Stimulated activated CD4-positive, alpha-beta T cell treated with anti-CD3 and anti-CD28 coated beads, TNF-alpha, amount 100 ng/mL, for 4 hours (primary cell): ENCODE measurements around the gene EPB42.
"Not testable (repeated sequence)": the region's sequence is repeated elsewhere in the genome, so short reads cannot be mapped to it uniquely, and the experiment has no call there.

Source experiments
- DNase-seq, 3 experiments: peaks; one replicate each; pipeline ENCODE4 v3.0.0-alpha.2; 2020; ENCODE audit warnings: low read depth in 3 of 3

The EPB42 gene

DNA sequence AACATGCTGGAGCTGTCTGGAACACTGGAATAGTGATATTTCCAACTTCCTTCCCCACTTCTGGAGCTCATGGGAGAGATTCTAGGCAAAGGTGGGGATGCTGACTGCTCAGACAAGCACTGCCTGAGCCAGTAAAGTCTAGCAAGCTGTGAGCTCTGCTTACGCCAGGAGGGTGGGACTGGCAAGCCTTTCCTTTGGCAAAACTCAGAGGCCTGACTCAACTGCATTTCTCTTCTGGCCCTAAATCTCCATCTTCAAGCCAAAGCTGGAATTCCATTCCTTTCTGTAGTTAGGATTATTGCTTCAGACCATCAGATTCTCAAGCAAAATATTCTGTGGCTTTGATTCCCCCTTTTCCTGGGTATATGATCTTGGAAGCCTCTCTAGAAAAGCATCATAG, 20.3 kb upstream of the EPB42 start:
- no peak for DNase-seq

DNA sequence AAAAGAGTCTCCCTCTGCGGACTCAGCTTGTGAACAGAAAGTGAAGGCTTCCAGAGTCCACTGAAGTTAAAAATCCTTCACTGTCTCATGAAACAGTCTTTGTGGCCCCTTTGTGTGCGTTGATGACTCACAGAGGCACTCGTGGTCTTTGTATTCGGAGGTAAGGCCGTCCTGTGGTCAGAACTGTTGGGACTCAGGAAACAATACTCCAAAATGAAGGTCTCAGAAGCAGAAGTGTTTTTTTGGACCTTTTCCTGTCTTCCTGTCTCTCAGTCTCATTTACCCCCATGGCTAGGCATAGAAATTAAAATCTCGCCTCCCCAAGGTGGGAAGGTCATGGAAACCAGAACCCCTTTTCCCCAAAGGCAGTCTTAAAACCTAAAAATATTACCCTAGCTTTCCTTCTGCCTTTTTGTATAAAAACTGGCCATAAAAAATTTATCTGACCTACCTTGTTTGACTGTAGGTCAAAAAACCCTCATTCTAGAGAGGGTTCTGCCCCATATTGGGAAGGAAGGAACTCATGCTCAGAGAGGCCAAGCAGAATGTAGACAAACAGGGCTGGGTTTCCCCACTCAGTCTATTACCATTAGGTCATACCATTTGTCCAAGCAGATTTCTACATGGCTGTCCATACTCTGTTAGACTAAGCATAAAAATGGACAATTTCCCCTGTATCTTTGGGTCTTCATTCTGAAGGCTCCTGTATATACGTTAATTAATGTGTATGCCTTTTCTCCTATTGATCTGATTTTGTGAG, 19.1 kb upstream of the EPB42 start:
- no peak for DNase-seq

DNA sequence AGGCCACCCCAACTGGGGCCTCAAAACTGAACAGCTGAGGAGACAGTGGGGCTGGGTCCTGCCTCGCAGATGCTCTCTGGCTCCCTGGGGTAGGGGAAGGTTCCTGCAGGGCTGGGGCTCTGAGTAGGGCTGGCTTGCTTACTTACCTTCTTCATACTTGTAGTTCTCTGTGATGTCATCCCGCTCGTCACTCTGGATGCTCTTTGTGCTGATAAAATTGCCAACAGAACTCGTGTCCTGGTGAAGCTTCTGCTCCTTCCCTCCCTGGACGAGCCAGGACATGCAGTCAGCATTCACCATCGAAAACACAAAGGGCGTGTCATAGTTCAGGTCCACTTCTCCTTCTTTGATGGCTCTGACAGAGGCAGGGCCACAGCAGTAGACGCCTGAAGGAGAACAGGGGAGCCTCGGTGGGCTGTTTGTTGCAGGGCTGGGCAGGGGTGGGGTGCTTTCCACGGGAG, 17.9 kb upstream of the EPB42 start:
- no peak for DNase-seq

DNA sequence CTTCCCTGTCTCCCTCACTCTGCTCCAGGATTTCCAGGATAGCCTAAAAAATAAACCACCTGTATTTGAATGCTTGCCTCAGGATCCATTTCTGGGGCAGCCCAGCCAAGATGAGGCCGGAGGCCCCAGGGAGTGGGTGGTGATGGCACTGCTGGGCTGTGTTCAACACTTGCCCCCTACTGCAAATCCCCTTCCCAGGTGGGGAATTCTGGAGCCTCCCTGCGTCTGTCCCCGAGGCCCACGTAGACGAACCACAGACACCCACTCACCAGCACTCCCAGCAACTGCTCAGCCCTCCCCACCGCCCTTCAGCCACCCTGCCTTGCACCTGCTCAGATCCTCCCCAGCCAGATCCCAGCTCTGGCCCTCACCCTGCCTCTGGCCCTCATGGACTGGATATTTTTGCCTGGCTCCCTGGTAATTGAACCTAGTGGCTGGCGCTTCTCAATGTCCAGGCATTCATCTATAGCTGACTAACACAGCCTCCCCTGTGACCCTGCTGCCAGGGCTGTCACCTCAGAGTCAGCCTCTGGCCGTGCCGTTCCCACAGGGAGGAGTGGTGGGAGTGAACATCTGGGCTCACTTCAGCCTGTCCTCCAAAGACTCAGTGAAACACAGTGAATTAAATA, 17.1 kb upstream of the EPB42 start:
- no peak for DNase-seq

- DNase-seq, result no peak
Observed at GRCh38 chr15:43235536-43235935, 14.7 kb upstream of the EPB42 start.

GRCh38 chr15:43232289-43232874, 11.6 kb upstream of the EPB42 start:
- no peak for DNase-seq

- no peak for DNase-seq
Observed at GRCh38 chr15:43230640-43231115, 9.9 kb upstream of the EPB42 start.

GRCh38 chr15:43229977-43230376, 9.2 kb upstream of the EPB42 start:
- no peak for DNase-seq

DNA sequence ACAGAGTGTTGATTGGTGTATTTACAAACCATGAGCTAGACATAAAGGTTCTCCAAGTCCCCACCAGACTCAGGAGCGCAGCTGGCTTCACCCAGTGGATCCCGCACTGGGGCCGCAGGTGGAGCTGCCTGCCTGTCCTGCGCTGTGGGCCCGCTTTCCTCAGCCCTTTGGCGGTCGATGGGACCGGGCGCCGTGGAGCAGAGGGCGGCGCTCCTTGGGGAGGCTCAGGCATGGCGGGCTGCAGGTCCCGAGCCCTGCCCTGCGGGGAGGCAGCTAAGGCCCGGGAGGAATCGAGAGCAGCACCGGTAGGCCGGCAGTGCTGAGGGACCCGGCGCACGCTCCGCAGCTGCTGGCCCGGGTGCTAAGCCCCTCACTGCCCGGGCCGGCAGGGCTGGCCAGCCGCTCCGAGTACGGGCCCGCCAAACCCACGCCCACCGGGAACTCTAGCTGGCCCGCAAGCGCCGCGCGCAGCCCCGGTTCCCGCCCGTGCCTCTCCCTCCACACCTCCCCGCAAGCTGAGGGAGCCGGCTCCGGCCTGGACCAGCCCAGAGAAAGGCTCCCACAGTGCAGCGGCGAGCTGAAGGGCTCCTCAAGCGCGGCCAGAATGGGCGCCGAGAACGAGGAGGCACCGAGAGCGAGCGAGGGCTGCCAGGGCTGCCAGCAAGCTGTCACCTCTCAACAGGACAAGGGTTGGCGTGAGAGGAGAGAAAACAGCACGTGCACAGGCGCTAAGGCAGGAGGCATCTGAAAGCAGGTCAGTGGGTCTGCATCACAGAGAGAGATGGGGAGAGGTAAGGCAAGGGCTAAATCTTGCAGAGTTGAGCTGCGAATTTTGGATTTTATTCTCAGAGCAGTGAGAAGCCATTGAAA, 5.9 kb upstream of the EPB42 start:
- no peak for DNase-seq

DNA sequence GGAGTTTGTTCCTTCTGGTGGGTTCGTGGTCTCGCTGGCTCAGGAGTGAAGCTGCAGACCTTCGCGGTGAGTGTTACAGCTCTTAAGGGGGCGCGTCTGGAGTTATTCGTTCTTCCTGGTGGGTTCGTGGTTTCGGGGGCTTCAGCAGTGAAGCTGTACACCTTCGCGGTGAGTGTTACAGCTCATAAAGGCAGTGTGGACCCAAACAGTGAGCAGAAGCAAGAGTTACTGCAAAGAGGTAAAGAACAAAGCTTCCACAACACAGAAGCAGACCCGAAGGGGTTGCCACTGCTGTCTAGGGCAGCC, 5.1 kb upstream of the EPB42 start:
- not testable (repeated sequence) for DNase-seq

DNA sequence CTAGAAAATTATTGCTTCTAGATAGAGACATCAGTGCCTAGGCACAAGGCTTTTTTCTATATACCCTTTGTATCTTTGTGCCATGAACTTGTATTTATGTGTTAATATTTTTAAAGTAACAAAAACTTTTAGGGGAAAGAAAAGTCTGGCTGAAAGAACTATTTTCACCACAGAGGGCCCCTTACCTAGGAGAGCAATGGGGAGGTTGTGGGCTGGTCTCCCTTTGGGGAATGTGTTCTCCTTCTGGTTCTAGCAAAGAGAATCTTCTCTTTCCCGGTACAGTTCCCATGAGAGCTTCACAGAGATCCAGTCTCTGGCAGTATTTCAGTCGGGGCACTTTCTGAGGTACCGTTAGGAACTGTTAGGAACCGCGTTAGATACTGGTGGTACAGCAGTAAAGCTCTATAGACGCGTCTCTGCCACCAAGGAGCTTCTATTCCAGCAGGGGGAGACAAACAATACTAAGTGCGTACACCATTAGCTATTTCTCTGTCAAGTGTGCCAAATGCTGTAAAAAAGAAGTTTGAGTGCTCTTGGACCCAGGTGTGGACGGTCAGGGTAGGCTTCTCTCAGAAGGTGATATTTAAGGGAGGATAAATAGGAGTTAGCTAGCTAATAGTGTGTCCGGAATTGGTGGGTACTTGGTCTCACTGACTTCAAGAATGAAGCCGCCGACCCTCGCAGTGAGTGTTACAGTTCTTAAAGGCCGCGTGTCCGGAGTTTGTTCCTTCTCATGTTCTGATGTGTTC, 4.6 kb upstream of the EPB42 start:
- peak in 2 of 3 experiments; percentile 3 to 5 for DNase-seq

DNA sequence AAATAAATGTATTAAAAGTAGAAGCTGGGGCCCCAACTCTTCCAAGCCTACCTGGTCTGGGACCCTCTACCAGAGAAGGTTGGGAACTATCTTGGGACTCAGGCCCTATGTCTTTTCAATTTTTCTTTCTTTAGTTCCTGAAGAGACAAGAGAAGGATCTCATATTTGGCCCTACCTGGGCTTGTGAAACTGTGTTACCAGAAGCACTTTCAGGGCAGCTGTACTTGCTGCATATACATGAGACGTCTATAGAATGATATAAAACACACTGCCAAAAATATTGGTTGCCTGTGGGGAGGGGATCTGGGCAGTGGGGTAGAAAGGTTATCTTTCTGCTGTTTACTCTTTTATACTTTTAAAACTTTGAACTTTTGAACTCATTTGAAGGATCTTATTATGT, 604 bp upstream of the EPB42 start:
- DNase-seq, result no peak

- no peak for DNase-seq
Observed at GRCh38 chr15:43219929-43220928, 589 bp downstream of the EPB42 start.

DNA sequence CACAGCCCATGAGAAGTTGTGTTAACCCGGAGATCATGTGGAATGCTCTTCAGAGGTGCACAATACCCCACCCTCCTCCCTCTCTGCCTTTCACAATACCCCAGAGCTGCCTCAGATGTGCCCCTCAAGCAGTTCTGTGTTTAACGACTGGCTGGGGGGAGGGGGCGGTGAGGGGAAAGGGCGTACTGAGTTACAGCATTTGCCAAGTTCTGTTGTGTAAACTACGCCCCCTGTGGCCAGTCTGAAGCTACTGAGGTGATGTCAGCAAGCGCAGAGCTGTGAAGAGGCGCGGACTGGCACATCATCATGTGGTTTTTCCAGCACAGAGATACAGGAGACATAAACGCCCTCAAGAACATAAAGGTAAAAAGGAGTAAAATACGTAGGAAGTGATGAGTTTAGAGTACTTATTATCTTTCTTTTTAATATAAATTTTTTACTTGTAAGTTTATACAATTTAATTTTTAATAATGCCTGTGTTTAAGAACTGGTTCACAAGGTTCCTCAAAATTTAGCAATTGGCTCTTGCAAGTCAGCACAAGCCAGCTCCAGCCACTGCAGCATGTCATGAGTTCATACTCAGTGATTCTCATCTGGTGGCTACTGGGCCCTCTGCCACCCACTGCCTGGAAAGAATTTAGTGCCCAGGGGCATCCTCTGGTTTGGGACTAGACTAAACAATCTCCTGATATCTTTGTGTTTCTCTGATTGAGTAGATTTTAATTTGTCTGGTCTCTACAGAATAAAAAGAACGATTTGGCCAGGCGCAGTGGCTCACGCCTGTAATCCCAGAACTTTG, 1.7 kb downstream of the EPB42 start:
- DNase-seq, result no peak

GRCh38 chr15:43215961-43216360, 4.9 kb downstream of the EPB42 start:
- no peak for DNase-seq

DNA sequence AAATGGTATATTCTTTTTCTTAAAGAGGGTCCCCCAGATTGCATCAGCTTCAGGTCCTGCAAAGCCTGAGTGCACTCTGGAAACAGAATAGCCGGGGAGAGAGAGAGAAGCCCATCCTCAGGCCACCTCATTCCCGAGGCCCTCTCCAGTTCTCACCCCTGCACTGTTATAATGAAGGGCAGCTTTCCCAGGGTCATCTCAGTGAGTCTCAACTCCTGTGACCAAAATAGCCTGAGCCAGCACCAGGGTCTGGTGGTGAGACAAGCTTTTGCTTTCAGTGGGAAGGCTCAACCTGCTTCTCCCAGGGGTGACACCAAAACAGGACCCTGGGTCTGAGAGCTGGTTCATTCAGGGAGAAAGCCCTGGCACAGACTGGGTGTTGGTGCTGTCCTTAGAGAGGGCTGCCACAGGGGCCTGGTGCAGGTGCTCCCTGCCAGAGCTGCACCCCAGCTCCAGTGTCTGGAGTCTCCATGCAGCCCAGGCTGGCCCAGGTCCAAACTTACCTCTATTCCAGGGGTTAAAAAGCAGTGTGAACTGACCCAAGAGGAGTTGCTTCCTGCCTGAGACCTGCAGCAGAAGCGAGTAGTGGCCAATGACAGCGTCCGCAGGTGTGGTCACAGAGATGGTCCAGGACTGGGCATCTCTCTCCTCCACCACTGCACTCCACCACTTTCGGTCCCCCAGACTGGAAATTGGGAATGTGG, 6.1 kb downstream of the EPB42 start:
- DNase-seq, result no peak

- no peak for DNase-seq
Observed at GRCh38 chr15:43214169-43214568, 6.6 kb downstream of the EPB42 start.

DNA sequence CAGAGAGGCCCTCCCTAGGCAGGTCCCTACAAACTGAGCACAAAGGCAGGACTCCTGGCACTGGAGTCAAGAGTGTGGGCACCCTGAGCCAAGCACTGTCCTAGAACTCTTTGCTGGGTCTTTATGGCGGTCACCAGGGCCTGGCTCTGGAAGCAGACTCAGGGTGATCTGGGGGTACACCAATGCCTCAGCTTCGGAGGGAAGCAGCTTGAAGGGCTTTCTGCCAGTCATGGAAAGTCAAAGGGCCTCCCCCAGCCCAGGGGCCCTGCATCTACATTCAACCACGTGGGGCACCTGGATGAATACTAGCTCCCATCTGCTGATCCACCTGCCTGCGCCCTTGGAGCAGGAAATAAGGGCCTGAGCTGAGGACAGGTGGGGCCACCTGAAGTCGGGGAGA, 7.4 kb downstream of the EPB42 start:
- DNase-seq, result no peak

- no peak for DNase-seq
Observed at GRCh38 chr15:43212951-43213350, 7.9 kb downstream of the EPB42 start.
